22Rv1 (cell line): Measurements from ENCODE around the gene PPAN.

Experiments used
- ZFX ChIP-seq: fragments of 450-650 bp; IDR thresholded peaks from 2 replicates; pipeline ENCODE4 v1.6.1; 2017; ENCODE audit warnings: antibody characterized with exemption, borderline replicate concordance
- TF ChIP-seq, protein P1 (sequence below): fragments of 450-650 bp; IDR thresholded peaks from 2 replicates; pipeline ENCODE4 v1.5.1; 2017; ENCODE audit warnings: mild to moderate bottlenecking

DNA sequence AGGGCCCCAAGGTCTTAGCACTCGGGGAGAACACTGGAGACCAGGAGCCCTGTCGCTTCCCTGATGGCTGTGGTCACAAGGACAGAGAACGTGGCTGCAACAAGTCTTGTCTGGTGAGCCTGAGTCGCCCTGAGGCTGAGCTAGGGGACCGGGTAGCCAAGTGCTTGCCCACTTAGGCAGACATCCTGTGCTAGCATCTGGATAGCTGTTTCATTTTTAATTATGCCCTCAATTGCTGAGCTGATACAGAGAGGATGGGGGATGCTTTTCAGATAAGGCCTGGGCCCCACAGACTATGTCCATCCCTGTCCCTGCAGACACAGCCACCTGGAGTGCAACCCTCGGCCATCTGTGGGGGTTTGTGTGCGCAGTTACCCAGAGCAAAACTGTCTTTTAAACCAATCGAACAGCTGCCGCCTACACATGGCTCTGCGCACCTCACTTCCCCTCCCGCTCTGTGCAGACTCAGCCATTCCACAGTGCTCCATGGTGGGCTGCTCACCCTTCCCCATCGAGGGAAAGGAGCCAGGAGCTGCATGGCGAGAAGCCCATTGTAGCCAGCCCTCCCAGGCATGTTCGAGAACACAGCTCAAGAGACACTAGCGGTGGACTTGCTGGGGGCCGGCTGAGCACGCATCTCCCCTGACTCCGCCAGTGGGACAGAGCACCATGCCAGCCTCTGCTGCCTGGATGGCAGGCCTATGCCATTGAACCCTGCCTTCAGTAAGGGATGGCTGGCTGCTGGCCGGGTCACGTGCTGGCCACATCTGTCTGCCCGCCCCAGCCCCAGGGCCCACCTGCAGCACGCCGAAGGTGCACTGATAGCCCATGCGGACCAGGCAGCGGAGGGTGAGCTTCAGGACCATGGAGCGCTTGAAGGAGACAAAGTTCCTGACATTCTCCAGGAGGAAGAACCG is 33.0 kb downstream of the PPAN start:
- TF ChIP-seq, protein P1, sequence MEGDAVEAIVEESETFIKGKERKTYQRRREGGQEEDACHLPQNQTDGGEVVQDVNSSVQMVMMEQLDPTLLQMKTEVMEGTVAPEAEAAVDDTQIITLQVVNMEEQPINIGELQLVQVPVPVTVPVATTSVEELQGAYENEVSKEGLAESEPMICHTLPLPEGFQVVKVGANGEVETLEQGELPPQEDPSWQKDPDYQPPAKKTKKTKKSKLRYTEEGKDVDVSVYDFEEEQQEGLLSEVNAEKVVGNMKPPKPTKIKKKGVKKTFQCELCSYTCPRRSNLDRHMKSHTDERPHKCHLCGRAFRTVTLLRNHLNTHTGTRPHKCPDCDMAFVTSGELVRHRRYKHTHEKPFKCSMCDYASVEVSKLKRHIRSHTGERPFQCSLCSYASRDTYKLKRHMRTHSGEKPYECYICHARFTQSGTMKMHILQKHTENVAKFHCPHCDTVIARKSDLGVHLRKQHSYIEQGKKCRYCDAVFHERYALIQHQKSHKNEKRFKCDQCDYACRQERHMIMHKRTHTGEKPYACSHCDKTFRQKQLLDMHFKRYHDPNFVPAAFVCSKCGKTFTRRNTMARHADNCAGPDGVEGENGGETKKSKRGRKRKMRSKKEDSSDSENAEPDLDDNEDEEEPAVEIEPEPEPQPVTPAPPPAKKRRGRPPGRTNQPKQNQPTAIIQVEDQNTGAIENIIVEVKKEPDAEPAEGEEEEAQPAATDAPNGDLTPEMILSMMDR: no peak
- no peak for TF ChIP-seq ZFX
